Measurements from ENCODE around the gene DOCK2. TPM values are rescaled to one million over a fixed set of nuclear protein-coding genes. Genes with fewer than 3 reads are reported as not detected.

DOCK2 gene
- total and polyA plus RNA-seq, 2 donors (not counting 1 experiment from before 2014, with no cell fraction given) = 112 to 330 TPM

DNA sequence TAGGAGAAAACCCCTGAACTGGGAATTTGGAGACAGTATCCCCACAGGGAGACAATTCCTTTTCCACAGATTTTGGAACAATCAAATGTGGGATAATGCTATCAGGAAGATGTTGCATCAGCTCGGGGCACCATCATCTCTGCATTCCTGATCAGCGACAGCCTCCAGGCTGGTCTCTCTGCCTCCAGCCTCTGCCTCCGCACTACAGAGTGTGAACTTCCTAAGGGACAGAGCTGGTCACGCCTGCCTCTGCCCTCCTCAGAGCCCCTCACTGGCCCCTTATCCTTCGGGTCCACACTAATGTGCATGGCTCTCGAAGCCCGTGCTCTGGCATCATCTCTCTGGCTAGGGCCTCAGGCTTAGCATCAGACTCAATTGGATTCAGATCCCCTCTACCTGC is 477.2 kb downstream of the DOCK2 start:
- H3K27me3 Mint-ChIP-seq = peaks cover 5% of the 10 kb centered on the region
- Histone ChIP-seq H3K9me3 (ENCODE audit: control extremely low read depth in 1 of 3, control insufficient read depth in 2 of 3, insufficient read depth in 1 of 3, low read length in 2 of 3) (no peaks in the 10 kb centered on the region), H3K4me2 (replicated peaks; ENCODE audit: low read depth, low read length, poor library complexity, severe bottlenecking) (no peak overlapping the region), H4K20me1 (ENCODE audit: control insufficient read depth, insufficient read depth, low read length, poor library complexity, severe bottlenecking) (no peaks in the 10 kb centered on the region), H3K79me2 (ENCODE audit: control insufficient read depth, insufficient read depth, low read length) (no peaks in the 10 kb centered on the region), H3K4me3 (ENCODE audit: control extremely low read depth in 1 of 5, extremely low read depth in 1 of 5, insufficient read depth in 1 of 5, low read depth in 2 of 5, low read length in 4 of 5) (no peak overlapping the region), H3K27ac (ENCODE audit: low read length in 2 of 2) (no peak overlapping the region), H3K9ac (ENCODE audit: low read length) (no peak overlapping the region), H3K4me1 (ENCODE audit: control insufficient read depth in 2 of 2, insufficient read depth in 2 of 2, low read length in 2 of 2) (no peaks in the 10 kb centered on the region), H2AFZ (ENCODE audit: insufficient read depth, low read depth, low read length, poor library complexity, severe bottlenecking) (no peak overlapping the region), H3K36me3 (replicated peaks in 1 of 2; ENCODE audit: control extremely low read depth in 1 of 2, control insufficient read depth in 1 of 2, extremely low read depth in 1 of 2, insufficient read depth in 2 of 2, low read length in 1 of 2) (no peaks in the 10 kb centered on the region), H3K27me3 (replicated peaks in 1 of 4; ENCODE audit: control extremely low read depth in 1 of 4, control insufficient read depth in 3 of 4, insufficient read depth in 4 of 4, low read length in 3 of 4) (peaks cover 0 to 3% (median 0%) of the 10 kb centered on the region in 4 experiments)
- no peaks in the 10 kb centered on the region for H3K9me3 Mint-ChIP-seq (ENCODE audit: insufficient read depth)
- intact Hi-C loops (cut with micrococcal nuclease) = no loop called here
- CTCF ChIA-PET = no interaction called here
- no peak for DNase-seq
- POLR2A ChIA-PET = no interaction called here
- H3K4me3 Mint-ChIP-seq = no peak overlapping the region
- 79% methylated on average over 7 of the region's 7 CpGs for WGBS (ENCODE audit: insufficient coverage)
- TF ChIP-seq, protein P1, sequence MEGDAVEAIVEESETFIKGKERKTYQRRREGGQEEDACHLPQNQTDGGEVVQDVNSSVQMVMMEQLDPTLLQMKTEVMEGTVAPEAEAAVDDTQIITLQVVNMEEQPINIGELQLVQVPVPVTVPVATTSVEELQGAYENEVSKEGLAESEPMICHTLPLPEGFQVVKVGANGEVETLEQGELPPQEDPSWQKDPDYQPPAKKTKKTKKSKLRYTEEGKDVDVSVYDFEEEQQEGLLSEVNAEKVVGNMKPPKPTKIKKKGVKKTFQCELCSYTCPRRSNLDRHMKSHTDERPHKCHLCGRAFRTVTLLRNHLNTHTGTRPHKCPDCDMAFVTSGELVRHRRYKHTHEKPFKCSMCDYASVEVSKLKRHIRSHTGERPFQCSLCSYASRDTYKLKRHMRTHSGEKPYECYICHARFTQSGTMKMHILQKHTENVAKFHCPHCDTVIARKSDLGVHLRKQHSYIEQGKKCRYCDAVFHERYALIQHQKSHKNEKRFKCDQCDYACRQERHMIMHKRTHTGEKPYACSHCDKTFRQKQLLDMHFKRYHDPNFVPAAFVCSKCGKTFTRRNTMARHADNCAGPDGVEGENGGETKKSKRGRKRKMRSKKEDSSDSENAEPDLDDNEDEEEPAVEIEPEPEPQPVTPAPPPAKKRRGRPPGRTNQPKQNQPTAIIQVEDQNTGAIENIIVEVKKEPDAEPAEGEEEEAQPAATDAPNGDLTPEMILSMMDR (IDR thresholded peaks at IDR 0.05) = no peak
- no peak for TF ChIP-seq EZH2 (IDR thresholded peaks at IDR 0.05; ENCODE audit: borderline replicate concordance, insufficient read depth, low read depth, low read length, poor library complexity, severe bottlenecking)
- ATAC-seq (ENCODE audit: low read depth) = no peak
- no peaks in the 10 kb centered on the region for H3K4me1 Mint-ChIP-seq
- no peak overlapping the region for H3K27ac Mint-ChIP-seq

DNA sequence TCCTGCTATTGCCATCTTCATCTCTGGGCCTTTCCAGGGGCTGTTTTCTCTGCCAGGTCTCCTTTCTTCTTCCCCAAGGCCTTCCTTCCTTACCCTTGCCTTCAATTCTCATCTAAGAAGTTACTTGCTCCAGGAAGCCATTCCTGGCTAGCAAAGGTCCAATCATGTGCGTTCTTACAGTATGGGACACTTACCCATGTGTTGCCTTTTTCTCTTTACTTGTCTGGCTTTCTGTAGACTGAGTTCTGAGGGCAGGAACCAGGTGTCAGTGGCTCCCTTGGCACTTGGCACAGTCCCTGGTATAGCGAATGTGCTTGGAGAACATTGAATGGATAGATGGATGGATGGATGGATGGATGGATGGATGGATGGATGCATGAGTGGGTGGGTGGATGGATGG is 478.9 kb downstream of the DOCK2 start:
- Histone ChIP-seq H3K4me2 (replicated peaks; ENCODE audit: low read depth, low read length, poor library complexity, severe bottlenecking) (no peak overlapping the region), H3K27me3 (replicated peaks in 1 of 4; ENCODE audit: control extremely low read depth in 1 of 4, control insufficient read depth in 3 of 4, insufficient read depth in 4 of 4, low read length in 3 of 4) (peaks cover 0 to 4% (median 0%) of the 10 kb centered on the region in 4 experiments), H3K4me3 (ENCODE audit: control extremely low read depth in 1 of 5, extremely low read depth in 1 of 5, insufficient read depth in 1 of 5, low read depth in 2 of 5, low read length in 4 of 5) (no peak overlapping the region), H3K9ac (ENCODE audit: low read length) (no peak overlapping the region), H3K79me2 (ENCODE audit: control insufficient read depth, insufficient read depth, low read length) (no peaks in the 10 kb centered on the region), H2AFZ (ENCODE audit: insufficient read depth, low read depth, low read length, poor library complexity, severe bottlenecking) (no peak overlapping the region), H3K36me3 (replicated peaks in 1 of 2; ENCODE audit: control extremely low read depth in 1 of 2, control insufficient read depth in 1 of 2, extremely low read depth in 1 of 2, insufficient read depth in 2 of 2, low read length in 1 of 2) (no peaks in the 10 kb centered on the region), H3K9me3 (ENCODE audit: control extremely low read depth in 1 of 3, control insufficient read depth in 2 of 3, insufficient read depth in 1 of 3, low read length in 2 of 3) (no peaks in the 10 kb centered on the region), H3K4me1 (ENCODE audit: control insufficient read depth in 2 of 2, insufficient read depth in 2 of 2, low read length in 2 of 2) (no peaks in the 10 kb centered on the region), H4K20me1 (ENCODE audit: control insufficient read depth, insufficient read depth, low read length, poor library complexity, severe bottlenecking) (no peaks in the 10 kb centered on the region), H3K27ac (ENCODE audit: low read length in 2 of 2) (no peak overlapping the region)
- Mint-ChIP-seq H3K27ac (no peak overlapping the region), H3K4me1 (no peaks in the 10 kb centered on the region), H3K4me3 (no peak overlapping the region), H3K9me3 (ENCODE audit: insufficient read depth) (no peaks in the 10 kb centered on the region), H3K27me3 (peaks cover 8% of the 10 kb centered on the region)
- DNase-seq (no peak), ATAC-seq (ENCODE audit: low read depth) (no peak)
- no peak for TF ChIP-seq EZH2 (IDR thresholded peaks at IDR 0.05; ENCODE audit: borderline replicate concordance, insufficient read depth, low read depth, low read length, poor library complexity, severe bottlenecking)
- TF ChIP-seq, protein P1 (IDR thresholded peaks at IDR 0.05) = no peak
- POLR2A ChIA-PET = no interaction called here
- CTCF ChIA-PET = no interaction called here
- intact Hi-C loops (cut with micrococcal nuclease) = no loop called here
- 100% methylated on average over 1 of the region's 2 CpGs for WGBS (ENCODE audit: insufficient coverage)
